Epithelial cell of esophagus (primary cell): Measurements from ENCODE around the gene RAPSN.

ENCODE experiments used
- DNase-seq: peaks from one replicate; pipeline ENCODE4 v3.0.0; 2010; ENCODE audit warnings: low read depth
- H3K4me3 ChIP-seq: 2 replicates; pipeline ENCODE4 v1.5.1; 2011; ENCODE audit warnings: mild to moderate bottlenecking, low read length, control low read depth
- TF ChIP-seq, protein P1 (sequence below): IDR thresholded peaks from 2 replicates; pipeline ENCODE4 v1.5.1; 2011; ENCODE audit warnings: low read depth, mild to moderate bottlenecking, low read length, control low read depth, inconsistent platforms; ENCODE audit not compliant: insufficient read depth; ENCODE audit errors: missing control alignments

Gene RAPSN

DNA sequence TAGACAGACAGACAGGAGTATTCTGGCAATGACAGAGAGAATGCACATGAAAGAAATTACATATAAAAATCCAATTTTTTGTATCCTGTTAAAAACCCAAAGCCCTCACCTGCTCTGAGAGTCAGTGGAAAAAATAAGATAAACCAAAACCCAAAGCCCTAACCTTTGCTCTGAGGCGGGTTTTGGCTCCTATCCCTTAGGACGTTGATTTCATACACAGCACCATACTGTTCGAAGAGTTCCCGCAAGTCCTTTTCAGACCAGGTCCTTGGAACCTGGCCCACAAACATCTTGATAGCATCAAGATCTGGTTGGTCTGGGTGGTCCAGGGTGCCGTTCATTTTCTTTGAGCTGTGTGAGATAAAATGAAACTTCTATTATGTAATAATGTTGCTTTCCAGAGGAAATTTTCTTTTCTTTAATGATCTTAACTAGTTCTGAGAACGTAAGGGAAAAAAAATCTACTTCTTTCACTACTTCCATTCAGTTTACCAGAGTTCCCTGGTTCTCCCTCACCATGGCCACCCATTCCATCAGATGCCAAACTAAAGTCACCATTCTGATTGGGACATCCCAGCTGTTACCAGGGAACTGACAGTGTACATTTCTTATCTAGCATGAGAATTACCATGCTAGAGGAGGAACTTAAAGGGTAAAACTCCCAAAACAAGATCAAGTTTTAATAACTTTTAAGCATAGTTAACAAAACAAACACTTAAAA lies 39.9 kb upstream of the RAPSN start:
- no peak for DNase-seq
- no peak overlapping the region for H3K4me3 ChIP-seq
- TF ChIP-seq, protein P1, sequence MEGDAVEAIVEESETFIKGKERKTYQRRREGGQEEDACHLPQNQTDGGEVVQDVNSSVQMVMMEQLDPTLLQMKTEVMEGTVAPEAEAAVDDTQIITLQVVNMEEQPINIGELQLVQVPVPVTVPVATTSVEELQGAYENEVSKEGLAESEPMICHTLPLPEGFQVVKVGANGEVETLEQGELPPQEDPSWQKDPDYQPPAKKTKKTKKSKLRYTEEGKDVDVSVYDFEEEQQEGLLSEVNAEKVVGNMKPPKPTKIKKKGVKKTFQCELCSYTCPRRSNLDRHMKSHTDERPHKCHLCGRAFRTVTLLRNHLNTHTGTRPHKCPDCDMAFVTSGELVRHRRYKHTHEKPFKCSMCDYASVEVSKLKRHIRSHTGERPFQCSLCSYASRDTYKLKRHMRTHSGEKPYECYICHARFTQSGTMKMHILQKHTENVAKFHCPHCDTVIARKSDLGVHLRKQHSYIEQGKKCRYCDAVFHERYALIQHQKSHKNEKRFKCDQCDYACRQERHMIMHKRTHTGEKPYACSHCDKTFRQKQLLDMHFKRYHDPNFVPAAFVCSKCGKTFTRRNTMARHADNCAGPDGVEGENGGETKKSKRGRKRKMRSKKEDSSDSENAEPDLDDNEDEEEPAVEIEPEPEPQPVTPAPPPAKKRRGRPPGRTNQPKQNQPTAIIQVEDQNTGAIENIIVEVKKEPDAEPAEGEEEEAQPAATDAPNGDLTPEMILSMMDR: no peak

DNA sequence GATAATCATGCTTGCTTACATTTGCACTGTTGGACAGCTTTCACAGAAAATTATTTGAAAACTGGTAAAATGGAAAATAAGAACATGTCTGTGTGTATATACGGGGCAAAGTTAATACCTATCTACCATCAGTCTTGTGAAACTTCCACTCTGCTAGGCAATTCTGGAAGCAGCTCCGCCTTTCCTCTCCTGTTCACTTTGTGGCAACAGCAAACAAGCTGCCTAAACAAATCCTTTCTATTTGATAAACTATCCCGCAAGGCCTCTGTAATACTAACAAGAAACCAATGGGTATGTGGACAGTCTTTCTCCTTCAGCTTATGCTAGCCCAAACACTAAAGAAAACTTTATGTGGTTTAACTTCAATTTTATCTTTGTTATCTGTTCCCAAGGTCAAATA lies 39.2 kb upstream of the RAPSN start:
- no peak for DNase-seq
- TF ChIP-seq, protein P1: no peak
- H3K4me3 ChIP-seq: no peak overlapping the region

DNA sequence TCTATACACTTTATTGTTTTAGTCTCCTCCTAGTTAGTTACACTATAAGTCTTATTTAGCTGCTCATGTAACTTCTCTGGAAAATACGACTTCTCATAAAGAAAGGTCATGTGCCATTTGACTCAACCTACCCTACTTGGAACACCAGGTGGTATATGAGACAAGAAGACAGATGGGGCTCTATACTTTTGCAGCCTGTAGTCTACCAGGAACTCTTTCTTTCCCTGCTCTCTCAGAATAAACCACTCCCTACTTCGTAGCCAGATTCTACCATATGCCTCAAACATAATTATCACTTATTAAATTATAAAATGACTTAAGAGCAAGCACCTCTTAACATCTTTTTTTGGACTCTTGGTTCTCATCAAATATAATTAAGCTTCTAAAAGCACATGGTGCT lies 38.5 kb upstream of the RAPSN start:
- H3K4me3 ChIP-seq: no peak overlapping the region
- TF ChIP-seq, protein P1: no peak
- DNase-seq: no peak

DNA sequence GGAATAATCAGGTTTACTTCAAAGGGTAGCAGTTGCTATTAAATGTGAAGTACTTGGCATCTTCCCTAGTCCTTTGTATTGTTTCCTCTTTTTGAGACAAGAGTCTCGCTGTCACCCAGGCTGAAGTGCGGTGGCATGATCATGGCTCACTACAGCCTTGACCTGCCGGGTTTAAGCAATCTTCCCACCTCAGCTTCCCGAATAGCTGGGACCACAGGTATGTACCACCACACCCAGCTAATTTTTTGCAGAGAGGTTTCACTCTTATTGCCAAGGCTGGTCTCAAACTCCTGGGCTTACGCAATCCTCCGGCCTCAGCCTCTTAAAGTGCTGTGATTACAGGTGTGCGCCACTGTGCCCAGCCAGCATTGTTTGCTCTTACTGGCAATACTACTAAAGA lies 36.2 kb upstream of the RAPSN start:
- peak; percentile 52 for DNase-seq
- no peak overlapping the region for H3K4me3 ChIP-seq
- TF ChIP-seq, protein P1: no peak

DNA sequence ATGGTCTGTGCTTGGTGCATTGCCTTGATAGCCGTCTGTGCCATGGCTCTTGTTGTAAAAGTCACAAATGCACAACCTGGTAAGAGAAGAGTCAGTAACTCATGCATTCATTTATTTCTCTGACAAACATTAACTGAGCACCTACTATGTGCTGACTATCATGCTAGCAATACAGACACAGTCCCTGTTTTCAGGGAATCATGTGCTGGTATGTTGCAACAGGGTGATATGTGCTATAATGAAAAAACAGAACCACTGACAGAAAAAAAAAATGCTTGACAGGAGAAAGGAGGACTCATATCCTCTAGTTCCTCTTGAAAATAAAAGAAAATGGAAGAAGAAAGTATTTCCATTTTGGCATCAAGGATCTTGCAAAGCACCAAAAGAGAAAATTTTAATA lies 34.5 kb upstream of the RAPSN start:
- H3K4me3 ChIP-seq: no peak overlapping the region
- TF ChIP-seq, protein P1: no peak
- DNase-seq: no peak

DNA sequence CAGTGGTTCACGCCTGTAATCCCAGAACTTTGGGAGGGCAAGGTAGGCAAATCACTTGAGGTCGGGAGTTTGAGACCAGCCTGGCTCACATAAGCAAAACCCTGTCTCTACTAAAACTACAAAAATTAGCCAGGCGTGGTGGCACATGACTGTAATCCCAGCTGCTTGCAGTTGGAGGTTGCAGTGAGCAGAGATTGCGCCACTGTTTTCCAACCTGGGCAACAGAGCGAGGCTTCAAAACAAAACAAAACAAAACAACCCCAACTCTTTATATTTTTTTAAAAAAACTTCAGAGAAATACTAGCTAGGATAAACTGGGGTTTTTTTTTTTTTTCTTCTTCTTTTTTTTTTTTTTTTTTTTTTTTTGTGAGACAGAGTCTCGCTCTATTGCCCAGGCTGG lies 31.8 kb upstream of the RAPSN start:
- no peak overlapping the region for H3K4me3 ChIP-seq
- TF ChIP-seq, protein P1: no peak
- DNase-seq: peak; percentile 10
